ENCODE data around the gene FXYD1.

GRCh38 chr19:35128398-35129057 lies 10.1 kb upstream of the FXYD1 start:
- no peak for TF ChIP-seq POLR2A (IDR thresholded peaks at IDR 0.05; ENCODE audit: low read length)
- no peak for TF ChIP-seq GATA1 (IDR thresholded peaks at IDR 0.05; ENCODE audit: low read depth, low read length)
